Fibroblast of mammary gland (primary cell): Measurements from ENCODE around the gene CD7.

ENCODE experiments used
- DNase-seq: peaks from one replicate; pipeline ENCODE4 v3.0.0-alpha.2; 2010; ENCODE audit warnings: low read depth
- H3K4me3 ChIP-seq: 2 replicates; pipeline ENCODE4 v1.5.1; 2011; ENCODE audit warnings: low read depth, mild to moderate bottlenecking, low read length, moderate library complexity; ENCODE audit not compliant: control insufficient read depth
- TF ChIP-seq, protein P1 (sequence below): conservative IDR thresholded peaks from 2 replicates; pipeline ENCODE4 v1.5.1; 2011; ENCODE audit warnings: low read depth, low read length, inconsistent platforms; ENCODE audit not compliant: control insufficient read depth, insufficient read depth

The CD7 gene

DNA sequence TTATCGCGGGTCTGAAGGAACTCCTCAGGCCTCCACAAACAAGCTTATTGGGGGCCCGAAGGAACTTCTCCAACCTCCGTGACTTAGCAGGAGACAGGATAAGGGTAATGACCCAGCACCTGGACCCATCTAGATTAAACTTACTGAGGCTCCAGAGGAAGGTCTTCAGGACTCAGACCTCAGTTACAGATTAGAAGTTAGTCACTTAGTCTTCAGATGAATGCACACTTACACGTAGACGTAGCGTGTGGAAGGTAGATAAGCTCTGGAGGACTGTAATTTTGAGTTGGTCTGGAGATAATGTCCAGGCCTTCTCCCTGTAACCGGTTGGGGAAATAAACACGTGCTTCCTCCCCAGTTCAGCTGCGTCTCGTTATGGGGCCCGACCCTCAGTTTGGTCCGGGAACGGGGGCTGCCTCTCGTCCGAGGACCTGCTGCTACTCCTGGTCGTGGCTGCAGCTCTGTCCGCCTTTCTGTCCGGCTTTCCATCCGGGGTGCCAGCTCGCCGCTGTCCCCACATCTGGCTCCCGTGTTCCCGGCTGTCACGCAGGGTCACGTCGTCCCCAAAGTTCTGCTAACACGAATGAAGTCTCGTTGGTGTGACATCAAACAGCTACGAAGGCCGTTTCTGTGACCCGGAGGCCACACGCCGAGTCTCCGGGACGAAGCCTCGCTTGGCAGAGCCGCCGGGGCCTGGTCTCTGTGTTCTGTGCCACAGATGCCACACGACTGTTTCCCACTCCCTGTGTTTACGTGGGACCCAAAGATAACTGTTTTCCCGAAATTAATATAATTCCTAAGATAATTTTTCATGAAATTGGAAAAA, 28.0 kb upstream of the CD7 start:
- no peak overlapping the region for H3K4me3 ChIP-seq
- no peak for DNase-seq
- TF ChIP-seq, protein P1, sequence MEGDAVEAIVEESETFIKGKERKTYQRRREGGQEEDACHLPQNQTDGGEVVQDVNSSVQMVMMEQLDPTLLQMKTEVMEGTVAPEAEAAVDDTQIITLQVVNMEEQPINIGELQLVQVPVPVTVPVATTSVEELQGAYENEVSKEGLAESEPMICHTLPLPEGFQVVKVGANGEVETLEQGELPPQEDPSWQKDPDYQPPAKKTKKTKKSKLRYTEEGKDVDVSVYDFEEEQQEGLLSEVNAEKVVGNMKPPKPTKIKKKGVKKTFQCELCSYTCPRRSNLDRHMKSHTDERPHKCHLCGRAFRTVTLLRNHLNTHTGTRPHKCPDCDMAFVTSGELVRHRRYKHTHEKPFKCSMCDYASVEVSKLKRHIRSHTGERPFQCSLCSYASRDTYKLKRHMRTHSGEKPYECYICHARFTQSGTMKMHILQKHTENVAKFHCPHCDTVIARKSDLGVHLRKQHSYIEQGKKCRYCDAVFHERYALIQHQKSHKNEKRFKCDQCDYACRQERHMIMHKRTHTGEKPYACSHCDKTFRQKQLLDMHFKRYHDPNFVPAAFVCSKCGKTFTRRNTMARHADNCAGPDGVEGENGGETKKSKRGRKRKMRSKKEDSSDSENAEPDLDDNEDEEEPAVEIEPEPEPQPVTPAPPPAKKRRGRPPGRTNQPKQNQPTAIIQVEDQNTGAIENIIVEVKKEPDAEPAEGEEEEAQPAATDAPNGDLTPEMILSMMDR = no peak

DNA sequence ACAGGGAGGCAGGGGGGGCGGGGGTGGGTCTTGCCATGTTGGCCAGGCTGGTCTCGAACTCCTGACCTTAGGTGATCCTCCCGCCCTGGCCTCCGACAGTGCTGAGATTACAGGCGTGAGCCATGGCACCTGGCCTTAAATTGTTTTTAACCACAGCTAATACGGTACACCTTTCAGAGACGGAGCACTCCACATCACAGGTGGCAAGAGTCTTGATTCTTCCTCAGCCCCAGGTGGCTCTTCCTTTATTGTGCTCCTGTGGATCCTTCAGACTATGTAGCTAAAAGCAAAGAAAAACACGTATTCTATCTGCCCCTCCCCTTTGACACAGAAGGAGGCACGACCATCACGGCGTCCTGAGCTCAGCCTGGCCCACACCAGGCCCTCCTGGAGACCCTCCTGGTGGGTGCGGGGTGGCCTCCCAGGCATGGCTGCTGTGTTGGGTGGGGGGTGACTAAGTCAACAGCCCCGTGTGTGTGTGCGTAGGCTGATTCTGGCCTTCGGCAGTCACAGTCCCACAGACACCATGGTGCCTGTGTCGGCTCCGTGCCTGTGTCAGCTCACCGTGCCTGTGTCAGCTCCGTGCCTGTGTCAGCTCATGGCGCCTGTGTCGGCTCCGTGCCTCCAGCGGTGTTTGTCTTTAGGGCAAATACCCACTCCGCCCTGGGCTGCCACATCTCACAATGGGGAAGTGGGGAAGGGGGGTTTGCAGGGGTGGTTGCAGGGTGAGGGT, 26.9 kb upstream of the CD7 start:
- no peak for DNase-seq
- H3K4me3 ChIP-seq = no peak overlapping the region
- TF ChIP-seq, protein P1 = no peak

DNA sequence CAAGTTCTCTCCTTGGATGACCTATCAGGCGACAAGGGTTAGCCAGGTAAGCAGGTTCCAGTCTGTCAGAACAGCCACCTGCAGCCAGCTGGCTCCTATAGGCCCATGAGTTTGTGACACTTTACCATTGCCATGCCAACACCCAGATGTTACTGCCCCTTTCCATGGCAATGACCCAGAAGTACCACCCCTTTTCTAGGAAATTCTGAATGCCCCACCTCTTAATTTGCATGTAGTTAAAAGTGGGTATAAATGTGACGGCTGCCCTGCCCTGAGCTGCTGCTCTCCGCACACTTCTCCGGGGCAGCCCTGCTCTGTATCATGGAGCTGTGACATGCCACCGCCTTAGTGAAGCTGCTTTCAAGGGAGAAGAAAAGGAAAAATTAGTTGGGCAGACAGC, 26.2 kb upstream of the CD7 start:
- TF ChIP-seq, protein P1 = no peak
- no peak overlapping the region for H3K4me3 ChIP-seq
- DNase-seq = no peak

DNA sequence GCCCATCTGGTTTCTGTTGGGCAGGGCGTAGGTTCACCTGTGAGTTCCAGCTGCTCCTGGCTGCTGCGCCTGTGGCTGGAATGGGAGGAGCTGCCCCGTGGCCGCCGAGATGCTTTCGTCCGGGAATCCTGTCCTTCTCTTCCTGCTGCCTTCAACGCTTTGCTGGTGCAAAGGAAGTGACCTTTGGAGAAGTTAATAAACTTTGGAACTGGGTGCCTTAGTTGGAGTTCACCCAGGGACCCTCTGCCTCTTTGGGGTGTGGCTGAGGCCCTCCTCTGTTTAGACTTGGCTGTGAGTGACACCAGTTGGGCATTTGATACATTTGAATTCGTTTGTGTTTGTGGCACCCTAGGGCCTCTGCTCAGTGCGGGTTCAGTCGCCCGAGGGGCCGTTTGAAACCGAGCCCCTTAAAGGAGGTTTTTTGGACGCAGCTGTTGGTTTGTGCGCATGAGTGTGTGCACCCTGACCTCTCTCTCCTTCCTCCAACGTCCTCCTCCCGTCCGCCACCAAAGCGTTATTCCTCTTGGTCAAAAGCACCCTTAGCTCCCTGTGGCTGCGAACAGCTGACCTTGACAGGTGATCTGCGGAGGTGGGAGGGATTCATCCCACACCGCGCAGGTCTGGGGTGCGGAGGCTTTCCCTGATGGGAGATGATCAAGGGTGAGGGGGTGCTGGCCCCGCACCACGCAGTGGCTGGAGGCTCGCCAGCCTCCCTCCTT, 25.1 kb upstream of the CD7 start:
- TF ChIP-seq, protein P1 = no peak
- H3K4me3 ChIP-seq = no peak overlapping the region
- no peak for DNase-seq

- no peak for DNase-seq
- peak overlapping the region; percentile 44 for H3K4me3 ChIP-seq
- TF ChIP-seq, protein P1 = no peak
Observed at GRCh38 chr17:82339634-82340580, 22.5 kb upstream of the CD7 start.
